A549 treated with dexamethasone at 1 μM for 4 hours (cell line): ENCODE measurements around the gene TCEAL4. TPM values are rescaled to one million over a fixed set of nuclear protein-coding genes. Genes with fewer than 3 reads are reported as not detected.

Experiments
- total RNA-seq: library from RNA; stranded (reverse); fragments of 200-300 nt; extraction: Qiagen RNA extraction; gene quantifications from 5 replicates; pipeline ENCODE4 v1.2.3, GENCODE V29; 2022

TCEAL4 gene
- total RNA-seq: 117 to 179 TPM (median 124 TPM) in 5 replicates

DNA sequence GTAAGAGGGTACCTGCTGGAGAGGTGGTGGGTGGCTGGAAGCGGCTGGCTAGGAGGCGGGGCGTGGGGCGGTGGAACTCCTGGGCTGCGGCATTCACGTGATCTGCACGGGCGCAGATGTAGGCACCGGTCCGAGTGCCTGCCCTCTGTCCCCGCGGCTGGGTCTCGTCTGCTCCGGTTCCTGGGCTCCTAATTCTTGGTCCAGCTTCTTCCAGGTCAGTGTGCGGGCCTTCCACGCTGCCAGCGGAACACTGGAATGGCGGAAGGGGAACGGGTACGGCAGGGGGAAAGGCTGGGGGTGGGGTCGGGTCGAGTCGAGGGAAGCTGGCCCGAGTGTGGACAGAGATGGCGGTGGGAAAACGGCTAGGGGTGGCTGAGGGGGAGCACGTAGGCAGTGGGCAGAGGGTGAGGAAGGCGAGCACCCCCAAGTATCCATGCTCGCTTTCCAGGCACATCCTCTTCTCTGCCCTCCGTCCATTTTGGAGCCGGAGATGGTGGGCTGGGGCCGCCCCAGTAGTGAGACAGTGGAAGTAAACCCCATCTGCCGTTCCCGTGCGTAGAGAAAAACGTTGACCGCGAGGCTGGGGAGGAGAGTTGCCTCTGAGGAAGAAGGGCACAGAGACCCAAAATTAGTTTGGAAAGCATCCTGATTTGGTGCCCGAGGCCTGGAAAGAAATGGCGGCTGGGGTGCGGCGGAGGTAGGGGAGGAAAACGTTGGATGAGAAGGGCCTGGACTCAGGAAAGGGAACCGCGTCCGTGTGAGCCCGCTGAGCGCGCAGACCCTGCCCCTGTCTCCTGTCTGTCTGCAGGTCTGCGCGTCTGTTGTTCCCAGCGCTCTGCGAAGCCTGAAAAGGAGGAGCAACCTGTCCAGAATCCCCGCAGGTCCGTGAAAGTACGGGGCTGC lies at the start of gene TCEAL4:
TSS of gene TCEAL4 (plus strand) at position 105 of the 903 bp plus-strand sequence. CDS start 1,161 bp downstream, outside the sequence.

DNA sequence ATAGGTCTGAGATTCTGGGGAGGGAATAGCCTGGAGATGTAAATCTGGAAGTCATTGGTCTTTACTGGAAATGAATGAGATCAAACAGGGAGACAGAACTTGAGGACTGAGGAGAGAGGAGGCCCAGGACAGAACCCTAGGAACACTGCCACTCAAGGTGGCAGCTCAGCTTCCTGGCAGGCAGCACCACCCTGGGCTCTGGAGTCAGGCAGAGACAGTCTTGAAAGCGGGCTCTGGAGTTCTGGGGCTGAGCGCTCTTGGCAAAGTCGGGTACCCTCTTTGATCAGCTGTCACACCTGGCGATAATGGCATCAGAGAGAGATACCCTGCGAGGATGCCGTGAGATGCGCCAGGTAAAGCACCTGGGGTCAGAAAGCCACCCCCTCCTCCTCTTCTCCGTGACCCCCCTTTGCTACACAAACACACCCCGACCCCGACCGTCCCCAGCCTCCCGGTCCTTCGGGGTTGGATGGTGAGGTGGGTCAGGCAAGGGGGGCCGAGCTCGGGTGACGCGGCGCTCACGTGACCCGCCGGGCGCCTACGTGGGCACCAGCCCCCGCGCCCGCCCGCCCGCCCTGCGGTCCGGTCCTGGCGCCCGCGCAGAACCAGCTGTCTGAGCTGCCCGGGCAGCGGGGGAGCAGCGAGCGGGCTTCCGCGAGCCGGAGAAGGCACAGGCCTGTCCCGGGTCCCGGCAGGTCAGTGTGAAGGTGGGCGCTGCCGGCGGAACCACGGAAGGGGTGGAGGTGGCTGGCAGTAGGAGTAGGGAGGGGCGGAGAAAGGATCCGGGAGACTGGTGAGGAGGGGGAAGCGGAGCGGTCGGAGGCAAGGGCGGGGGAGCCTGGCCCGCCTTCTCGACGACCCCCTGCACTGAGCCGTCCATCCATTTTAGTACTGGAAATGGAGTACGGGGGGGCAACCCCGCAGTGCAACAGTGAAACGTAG lies 22.3 kb downstream of the TCEAL4 start, which contains the start of gene TCEAL3:
TSS of gene TCEAL3 (plus strand) at position 600 of the 942 bp plus-strand sequence. CDS start 1,102 bp downstream, outside the sequence.

DNA sequence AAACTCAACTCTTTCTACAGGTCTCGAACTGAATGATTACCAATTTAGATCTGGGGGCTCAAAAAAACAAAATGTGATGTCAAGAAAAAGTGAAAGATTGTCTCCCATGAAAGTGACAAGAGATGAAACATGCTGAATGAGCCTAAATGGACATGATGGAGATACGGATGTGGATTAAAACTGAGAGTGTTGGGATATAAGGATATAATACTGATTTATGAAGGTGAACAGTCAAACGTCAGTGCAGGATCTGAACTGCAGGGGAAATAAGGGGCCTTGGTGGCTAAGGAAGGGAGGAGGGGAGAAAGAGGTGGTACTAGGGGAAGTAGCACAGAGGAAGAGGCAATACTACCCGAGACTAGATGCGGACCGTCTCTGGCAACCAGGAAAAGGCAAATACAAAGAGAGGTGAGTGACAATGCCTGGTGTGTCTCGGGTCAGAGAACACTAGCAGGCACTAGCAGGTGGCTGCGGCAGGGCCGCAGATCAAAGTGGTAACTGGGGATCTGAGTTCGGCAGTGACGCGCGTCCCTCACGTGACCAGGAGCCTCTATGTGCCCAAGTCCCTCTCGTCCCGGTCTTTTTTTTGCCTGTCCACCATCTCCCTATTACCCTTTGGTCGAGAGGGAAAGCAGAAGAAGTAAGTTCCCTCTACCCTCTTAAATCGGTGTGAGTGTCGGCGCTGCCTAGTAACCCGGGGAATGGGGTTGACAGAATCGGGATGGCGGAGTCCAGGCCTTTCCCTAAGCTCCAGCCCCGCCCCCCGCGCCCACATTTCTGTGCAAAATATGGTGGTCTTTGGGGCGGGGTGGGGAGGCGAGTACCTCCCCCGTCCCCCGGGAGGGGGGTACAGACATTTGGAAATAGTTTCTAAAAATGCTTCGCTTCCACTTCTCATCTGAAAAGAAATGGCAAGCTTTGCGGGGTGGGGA lies 43.3 kb downstream of the TCEAL4 start, which contains the start of gene TCEAL1:
TSS of gene TCEAL1 (plus strand) at position 590 of the 932 bp plus-strand sequence. CDS start 942 bp downstream, outside the sequence.

Other genes with a start within 250 kb of the TCEAL4 start
- 87.4 to 163 TPM (median 89.3 TPM) in 5 replicates for gene TCEAL9, start 229.0 kb upstream of the TCEAL4 start, total RNA-seq
- 238 to 272 TPM (median 241 TPM) in 5 replicates for gene BEX3, start 209.0 kb upstream of the TCEAL4 start, total RNA-seq
- gene RAB40A, start 66.0 kb upstream of the TCEAL4 start, total RNA-seq: 0.05 to 0.13 TPM (median 0.09 TPM) in 4 of 5 replicates, not detected in the other
- gene TCEAL3, start 22.4 kb downstream of the TCEAL4 start, total RNA-seq: 15.5 to 24.2 TPM (median 19.0 TPM) in 5 replicates
- gene TCEAL1, start 43.5 kb downstream of the TCEAL4 start, total RNA-seq: 32.6 to 45.9 TPM (median 34.2 TPM) in 5 replicates
- gene MORF4L2, start 101.2 kb downstream of the TCEAL4 start, total RNA-seq: 419 to 1,049 TPM (median 503 TPM) in 5 replicates
- 0.12 TPM in 1 of 5 replicates, not detected in the others for gene TMEM31, start 125.4 kb downstream of the TCEAL4 start, total RNA-seq
- gene PLP1, start 191.3 kb downstream of the TCEAL4 start, total RNA-seq: 0.07 TPM in 1 of 5 replicates, not detected in the others
- gene RAB9B, start 246.7 kb downstream of the TCEAL4 start, total RNA-seq: 0.02 to 0.05 TPM (median 0.04 TPM) in 4 of 5 replicates, not detected in the other